ENCODE measurements around the gene SLC25A42.

- TF ChIP-seq CTCF (IDR thresholded peaks at IDR 0.05): no peak
- TF ChIP-seq POLR2A (IDR thresholded peaks at IDR 0.05): no peak
Measured at GRCh38 chr19:19098084-19098702, 34.4 kb downstream of the SLC25A42 start.
